NCI-H526 treated with DMSO at 0.1 percent for 48 hours (cell line): ENCODE measurements around the gene GNG13.
"Not testable (repeated sequence)": the region's sequence is repeated elsewhere in the genome, so short reads cannot be mapped to it uniquely, and the experiment has no call there.

ENCODE experiments used
- DNase-seq: peaks from one replicate; lab custom pipeline; 2025; lab: John Stamatoyannopoulos, UW

Gene GNG13

DNA sequence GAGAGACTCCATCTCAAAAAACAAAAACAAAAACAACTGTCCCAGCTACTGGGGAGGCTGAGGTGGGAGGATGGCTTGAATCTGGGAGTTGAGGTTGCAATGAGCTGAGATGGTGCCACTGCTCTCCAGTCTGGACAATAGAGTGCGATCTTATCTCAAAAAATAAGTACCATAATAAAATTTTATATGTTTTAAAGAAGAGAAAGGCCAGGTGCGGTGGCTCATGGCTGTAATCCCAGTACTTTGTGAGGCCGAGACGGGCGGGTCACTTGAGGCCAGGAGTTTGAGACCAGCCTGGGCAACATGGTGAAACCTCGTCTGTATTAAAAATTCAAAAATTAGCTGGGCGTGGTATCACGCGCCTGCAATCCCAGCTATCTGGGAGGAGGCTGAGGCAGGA, 23.7 kb downstream of the GNG13 start:
- no peak for DNase-seq

DNA sequence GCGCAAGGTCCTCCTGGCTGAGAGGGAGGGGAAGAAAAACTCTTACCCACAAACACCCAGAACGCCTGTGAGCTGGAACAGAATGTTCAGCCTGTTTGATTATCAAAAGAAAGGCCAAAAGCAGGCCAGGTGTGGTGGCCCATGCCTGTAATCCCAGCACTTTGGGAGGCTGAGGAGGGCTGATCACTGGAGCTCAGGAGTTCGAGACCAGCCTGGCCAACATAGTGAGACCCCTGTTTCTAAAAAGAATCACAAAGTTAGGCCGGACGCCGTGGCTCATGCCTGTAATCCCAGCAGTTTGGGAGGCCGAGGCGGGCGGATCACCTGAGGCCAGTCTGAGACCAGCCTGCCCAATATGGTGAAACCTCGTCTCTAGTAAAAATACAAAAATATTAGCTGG, 24.2 kb downstream of the GNG13 start:
- DNase-seq = not testable (repeated sequence)

DNA sequence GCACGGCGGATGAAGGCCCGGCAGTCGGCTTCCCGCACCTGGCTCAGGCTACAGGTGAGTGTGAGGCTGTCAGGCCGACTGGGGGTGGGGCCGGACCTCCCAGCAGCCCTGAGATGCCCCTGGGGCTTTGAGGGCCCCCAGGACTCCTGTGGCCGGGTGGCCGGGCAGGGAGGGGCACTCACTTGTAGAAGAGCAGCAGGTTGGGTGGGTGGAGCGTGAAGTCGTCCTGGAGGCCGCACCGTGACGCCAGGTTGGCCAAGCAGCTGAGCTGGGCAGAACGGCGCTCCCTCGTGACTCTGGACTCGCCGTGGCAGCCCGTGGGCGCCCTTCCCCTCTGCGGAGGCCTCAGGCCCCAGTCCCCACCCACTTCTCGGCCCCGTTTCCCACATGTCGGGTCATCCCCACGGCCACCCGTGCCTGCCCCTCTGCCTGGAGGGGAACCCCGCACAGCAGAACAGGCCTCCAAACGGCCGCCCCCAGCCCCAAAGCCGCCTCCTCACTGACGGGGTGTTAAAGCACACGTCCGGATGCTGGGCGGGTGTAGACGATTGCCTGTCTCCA, 25.2 kb downstream of the GNG13 start:
- DNase-seq = no peak

DNA sequence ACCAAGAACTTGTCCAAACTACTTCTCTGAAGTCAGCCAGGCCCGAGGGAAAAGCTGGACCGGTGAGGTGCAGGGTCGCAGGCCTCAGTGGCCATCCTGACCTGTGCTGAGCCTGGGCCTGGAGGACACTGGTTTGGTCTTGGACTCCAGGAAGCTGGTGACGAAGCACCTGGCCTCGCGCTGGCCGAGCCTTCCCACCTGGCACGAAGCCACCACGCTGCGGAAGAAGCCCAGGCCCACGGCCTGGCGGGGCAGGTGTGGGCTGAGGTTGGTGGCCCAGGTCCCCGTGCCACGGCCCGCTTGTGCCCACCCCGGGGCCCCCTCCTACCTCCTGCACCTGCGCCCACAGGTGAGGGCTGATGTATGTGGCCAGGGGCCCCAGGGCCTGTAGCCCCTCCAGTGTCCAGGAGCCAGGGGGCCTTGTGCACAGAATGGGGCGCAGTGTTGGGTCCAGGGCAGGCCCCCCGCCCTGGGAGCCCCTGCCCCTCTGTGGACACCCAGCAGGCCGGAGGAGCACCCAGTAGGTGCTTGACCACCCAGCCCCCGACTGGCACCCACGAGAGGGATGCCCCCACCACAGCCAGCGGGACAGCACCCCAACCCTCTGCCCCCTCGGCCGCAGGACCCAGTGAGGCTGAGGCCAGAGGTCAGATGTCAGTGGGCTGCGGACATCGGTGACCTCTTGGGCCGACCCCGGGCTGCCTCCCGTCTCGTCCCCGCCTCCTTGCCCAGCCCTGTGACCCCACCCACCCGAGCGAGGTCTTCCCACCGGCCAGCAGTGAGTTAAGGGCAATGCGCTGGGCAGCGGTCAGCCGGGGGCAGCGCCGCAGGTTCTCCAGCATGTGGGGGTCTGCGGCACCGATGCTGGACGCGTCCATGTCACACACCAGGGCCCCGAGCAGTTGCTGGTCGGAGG, 26.2 kb downstream of the GNG13 start:
- no peak for DNase-seq

DNA sequence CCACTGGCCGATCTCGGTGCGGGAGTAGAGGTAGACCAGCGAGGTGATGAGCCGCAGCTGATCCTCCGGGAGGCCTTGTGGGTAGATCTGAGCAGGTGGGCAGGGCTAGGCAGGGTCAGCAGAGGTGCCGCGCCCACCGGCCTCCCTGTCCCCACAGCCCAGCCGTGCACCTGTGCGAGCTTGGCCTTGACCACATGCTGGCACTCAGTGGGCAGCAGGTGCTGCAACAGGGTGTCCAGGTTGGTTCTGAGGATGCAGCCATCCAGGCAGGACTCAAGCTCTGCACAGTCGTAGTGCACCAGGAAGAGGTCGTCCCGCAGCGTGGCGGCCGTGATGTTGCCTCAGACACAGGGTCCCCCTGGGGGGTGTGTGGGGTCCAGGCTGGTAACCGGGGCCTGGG, 27.6 kb downstream of the GNG13 start:
- DNase-seq = no peak

DNA sequence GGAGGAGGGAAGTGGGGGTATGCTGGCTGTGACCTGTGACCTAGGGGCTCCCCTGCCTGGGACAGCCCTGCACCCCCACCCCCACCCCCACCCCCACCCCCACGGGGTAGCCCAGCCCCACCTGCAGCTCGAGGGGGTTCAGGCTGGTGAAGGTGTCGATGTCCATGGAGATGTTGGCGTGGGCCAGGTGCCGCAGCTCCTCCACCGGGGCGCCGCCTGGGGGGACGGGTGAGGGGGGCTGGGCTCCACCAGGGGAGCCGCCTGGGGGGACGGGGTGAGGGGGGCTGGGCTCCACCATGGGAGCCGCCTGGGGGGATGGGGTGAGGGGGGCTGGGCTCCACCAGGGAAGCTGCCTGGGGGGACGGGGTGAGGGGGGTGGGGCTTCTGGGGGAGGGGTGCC, 30.1 kb downstream of the GNG13 start:
- no peak for DNase-seq

DNA sequence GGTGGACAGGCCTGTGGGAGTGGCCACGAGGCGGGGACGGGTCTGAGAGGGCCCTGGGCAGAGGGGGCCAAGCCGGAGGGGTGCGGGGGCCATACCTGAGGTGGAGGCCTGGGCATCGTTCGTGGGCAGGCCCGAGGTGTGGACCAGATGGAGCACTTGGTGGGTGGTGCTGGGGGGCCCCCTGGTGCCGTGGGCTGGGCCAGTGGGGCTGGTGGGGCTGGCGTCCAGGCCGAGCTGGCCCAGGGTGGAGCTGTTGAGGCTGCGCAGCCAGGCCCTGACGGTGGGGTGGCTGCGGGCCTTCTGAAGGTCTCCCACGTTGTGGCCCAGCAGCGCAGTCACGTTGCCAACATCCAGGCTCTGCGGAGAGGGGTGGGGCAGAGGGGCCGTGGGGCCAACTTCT, 30.6 kb downstream of the GNG13 start:
- no peak for DNase-seq

DNA sequence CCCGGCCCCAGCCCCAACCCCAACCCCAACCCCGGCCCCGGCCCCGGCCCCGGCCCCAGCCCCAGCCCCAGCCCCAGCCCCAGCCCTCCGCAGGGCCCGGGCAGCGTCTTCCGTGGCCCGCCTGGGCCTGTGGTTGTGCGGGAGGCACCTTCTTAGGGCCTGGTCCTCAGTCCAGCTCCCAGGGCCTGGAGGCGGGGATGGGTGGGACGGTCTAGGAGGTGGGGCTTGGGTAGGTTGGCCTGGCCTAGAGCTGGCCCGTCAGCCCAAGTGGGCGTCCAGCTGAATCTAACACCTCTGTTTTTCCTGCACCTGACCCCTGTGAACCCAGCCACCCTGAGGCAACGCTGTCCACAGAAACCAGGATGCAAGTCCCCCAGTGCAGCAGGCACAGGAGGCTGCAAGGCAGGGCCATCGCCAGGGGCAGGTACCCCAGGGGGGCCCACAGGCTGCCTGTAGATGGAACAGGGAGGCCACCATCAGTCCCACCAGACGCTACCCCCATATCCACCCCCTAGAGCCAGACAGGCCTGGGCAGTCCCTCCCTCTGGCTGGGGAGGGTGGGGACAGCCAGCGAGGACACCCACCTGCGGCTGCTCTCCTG, 31.2 kb downstream of the GNG13 start:
- DNase-seq = no peak

DNA sequence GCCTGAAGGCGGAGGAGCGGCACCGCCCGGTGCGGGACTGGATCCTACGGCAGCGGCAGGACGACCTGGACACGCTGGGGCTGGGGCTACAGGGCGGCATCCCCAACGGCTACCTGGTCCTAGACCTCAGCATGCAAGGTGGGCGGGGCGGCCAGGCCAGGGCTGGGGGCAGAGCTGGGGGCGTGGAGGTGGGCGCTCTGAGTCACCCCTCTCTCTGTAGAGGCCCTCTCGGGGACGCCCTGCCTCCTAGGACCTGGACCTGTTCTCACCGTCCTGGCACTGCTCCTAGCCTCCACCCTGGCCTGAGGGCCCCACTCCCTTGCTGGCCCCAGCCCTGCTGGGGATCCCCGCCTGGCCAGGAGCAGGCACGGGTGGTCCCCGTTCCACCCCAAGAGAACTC, 32.1 kb downstream of the GNG13 start:
- DNase-seq = no peak

DNA sequence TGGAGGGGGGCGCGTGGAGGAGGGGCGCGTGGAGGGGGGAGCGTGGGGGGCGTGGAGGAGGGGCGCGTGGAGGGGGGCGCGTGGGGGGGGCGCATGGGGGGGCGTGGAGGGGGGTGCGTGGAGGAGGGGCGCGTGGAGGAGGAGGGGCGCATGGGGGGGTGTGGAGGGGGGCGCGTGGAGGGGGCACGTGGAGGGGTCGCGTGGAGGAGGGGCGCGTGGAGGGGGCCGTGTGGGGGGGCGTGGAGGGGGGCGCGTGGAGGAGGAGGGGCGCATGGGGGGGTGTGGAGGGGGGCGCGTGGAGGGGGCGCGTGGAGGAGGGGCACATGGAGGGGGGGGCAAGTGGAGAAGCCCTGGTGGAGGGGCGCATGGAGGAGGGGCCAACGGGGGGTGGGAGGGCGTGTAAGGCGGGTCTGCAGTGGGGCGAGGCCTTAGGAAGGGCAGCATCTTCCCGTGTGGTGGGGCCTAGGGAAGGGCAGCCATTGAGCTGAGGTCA, 32.7 kb downstream of the GNG13 start:
- DNase-seq = no peak

DNA sequence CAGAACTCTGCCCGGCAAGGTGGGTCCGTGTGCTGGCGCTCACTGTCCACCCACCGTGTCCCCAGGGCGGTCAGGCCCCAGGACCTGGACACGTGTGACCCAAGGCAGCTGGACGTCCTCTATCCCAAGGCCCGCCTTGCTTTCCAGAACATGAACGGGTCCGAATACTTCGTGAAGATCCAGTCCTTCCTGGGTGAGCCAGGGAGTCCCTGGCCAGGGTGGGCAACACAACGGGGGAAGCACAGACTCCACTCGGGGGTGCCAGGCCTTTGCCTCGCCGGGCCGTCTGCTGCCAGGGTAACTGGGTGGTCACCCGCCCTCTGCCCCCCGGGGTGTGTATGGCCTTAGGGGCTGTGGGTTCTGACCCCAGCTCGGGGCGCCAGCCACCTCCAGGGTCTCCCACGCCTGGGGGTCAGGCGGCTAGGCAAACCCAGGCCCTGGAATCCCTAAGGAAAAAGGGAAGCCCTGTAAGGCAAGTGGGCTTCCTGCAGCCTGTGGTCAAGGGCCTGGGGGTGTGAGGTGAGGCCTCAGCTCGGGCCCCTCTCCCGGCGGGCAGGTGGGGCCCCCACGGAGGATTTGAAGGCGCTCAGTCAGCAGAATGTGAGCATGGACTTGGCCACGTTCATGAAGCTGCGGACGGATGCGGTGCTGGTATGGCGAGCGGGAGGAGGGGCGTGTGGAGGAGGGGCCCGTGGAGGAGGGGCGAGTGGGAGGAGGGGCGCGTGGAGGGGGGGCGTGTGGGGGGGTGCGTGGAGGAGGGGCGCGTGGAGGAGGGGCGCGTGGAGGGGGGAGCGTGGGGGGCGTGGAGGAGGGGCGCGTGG, 33.5 kb downstream of the GNG13 start:
- no peak for DNase-seq

DNA sequence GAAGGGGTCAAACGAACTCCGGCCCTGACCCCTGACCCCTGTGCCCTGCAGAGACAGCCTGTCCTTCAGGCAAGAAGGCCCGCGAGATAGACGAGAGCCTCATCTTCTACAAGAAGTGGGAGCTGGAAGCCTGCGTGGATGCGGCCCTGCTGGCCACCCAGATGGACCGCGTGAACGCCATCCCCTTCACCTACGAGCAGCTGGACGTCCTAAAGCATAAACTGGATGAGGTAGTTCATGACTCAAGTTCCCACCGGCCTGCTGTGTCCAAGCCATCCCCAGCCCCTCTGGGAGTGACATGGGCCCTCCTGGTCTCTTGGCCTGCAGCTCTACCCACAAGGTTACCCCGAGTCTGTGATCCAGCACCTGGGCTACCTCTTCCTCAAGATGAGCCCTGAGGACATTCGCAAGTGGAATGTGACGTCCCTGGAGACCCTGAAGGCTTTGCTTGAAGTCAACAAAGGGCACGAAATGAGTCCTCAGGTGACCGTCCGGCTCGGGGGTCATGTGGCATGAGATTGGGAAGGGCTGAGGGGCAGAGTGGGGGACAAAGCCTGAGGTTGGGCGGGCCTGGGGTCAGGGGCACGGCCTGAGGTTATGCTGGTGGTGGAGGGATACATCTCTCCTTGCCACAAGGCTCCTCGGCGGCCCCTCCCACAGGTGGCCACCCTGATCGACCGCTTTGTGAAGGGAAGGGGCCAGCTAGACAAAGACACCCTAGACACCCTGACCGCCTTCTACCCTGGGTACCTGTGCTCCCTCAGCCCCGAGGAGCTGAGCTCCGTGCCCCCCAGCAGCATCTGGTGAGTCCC, 34.3 kb downstream of the GNG13 start:
- DNase-seq = no peak

DNA sequence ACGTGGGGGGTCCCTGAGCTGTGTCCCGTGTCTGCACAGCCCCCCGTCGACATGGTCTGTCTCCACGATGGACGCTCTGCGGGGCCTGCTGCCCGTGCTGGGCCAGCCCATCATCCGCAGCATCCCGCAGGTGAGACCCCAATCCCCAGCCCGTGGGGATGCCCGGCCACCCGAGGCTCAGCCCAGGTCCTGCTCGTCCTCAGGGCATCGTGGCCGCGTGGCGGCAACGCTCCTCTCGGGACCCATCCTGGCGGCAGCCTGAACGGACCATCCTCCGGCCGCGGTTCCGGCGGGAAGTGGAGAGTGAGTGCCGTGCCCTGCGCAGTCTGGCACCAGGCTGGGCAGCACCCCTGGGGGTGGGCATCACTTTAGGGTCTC, 35.1 kb downstream of the GNG13 start:
- DNase-seq = no peak

DNA sequence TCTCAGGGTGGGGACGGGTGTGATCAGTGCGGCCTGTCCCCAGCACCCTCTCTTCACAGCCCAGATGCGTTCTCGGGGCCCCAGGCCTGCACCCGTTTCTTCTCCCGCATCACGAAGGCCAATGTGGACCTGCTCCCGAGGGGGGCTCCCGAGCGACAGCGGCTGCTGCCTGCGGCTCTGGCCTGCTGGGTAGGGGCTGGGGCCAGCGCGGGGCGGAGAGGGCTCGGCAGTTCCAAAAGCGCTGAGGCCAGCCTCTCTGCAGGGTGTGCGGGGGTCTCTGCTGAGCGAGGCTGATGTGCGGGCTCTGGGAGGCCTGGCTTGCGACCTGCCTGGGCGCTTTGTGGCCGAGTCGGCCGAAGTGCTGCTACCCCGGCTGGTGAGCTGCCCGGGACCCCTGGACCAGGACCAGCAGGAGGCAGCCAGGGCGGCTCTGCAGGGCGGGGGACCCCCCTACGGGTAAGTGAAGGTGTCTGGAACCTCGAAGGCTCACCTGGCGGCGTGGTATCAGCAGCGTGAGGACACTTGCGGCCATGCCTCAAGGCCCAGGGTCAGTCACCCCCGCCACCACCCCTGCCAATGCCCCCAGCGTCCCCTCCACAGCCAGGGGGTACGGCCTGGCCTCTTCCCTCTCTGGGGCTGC, 35.6 kb downstream of the GNG13 start:
- no peak for DNase-seq

DNA sequence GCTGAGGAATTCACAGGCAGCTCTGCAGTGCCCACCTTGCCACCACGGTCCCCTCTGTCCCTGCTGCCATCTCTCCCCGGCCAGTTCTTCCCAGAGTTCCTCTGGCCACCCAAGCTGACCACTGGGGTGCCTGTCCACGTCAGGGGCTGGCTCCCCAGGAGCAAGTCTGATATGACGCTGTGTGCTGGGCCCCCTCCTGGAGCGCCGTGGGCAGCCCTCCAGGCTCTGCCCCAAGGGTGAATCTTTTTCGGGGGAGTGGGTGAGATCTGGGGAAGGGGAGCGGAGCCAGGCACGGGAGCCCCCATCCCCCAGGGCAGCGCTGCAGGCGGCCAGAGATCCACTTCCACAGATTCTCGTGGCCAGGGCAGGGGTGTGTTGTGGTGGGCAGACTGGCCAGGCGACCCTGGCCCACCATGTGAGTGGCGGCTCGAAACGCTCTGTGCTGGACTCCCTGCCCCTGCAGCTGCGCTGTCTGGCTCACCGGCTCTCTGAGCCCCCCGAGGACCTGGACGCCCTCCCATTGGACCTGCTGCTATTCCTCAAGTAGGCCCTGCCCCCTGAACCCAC, 36.3 kb downstream of the GNG13 start:
- DNase-seq = no peak

DNA sequence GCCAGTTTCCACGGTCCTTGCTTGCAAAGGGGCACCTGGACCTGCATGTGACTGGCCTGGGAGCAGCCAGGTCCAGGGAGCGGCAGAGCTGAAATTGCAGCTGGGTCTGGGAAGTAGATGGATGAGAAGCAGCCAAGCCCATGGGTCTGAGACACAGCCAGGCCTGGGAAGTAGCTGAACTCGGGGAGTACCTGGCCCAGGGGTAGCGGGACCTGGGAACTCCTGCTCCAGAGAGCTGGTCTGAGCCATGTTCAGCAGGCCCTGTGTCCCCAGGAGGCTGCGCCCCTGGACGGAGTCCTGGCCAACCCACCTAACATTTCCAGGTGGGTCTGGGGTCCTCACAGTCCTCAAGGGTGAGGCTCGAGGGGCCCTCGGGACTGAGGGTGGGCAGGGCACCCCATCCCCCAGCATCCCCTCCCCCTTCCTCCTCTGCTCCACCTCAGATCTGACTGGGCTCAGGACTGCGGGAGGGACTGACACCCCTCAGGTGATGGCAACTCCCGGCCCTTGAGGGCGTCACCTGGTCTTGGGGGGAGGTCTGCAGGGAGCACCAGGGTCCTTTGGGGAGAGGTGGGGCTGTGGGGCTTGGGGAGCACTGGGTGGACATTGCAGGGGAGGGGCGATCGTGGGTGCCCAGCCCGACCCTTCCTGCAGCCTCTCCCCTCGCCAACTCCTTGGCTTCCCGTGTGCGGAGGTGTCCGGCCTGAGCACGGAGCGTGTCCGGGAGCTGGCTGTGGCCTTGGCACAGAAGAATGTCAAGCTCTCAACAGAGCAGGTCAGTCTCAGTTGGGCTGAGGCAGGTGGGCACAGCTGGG, 37.0 kb downstream of the GNG13 start:
- no peak for DNase-seq

DNA sequence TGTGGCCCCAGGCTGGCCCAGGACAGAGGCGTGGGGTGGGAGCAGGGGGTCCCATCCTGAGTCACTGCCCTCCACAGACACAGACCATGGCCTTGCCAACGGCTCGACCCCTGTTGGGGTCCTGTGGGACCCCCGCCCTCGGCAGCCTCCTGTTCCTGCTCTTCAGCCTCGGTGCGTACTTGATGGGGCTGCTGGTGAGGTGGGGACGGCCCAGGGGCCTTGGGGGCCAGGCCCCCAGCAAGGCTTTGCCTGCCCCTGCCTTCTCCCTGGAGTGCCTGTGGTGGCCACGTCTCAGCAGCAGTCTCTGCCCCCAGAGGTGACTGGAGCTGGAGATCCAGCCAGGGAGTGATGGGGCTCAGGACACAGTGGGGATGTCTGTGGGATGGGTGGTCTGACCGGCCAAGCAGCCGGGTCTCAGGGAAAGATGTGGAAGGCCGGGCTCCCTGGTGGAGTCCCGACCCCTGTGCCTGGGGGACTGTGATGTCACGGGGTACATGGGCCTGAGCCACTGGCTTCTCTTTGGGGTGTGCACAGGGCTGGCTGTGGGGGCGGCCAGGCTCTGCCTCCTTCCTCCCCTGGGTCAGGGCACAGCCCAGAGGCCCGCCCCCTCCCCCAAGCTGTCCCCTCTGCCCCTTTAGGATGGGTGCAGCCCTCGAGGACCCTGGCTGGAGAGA, 37.8 kb downstream of the GNG13 start:
- DNase-seq = no peak

DNA sequence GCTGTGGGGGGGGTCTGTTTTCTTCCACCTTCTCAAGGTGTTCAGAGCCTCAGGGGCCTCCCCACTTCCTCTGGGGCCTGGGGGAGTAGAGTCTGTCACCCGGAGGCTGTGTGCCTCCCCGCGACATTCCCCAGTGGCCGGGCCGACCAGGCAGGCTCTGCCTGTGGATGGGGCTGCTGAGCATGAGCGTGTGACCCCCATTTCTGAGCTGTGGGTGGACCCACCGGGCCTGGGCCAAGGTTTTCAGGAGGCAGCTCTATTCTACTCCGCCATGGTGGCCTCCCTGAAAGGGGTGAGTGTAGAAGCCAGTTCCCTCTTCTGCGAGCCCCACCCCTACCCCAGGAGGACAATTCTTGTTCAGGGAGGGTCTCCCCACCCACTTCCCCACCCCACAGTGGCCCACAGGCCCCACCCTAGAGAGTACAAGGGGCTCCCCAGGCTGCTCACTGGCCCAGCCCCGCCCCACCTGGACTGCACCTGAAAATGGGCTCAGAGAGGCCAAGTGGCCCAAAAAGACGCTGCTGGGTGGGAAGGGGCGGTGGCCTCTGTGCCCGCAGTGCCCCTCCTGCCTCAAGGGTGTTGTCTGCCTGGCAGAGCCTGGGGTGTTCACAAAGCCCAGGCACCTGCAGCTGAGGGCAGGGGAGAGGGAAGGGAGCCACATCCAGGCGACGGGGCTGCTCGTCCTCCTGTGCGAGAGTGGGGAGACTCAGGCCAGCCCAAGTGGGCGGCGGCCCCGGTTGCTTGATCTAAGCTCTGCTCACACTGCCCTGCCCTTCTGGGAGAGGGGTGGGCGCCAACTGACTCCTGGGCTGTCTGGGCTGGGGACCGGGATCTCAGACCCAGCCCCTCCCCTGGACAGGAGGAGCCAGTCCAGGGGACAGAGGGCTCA, 38.7 kb downstream of the GNG13 start:
- DNase-seq = no peak
